Head of caudate nucleus (tissue), 42 donors: Measurements from ENCODE around the gene GPAT2.
A peak's percentile ranks its signal among the peaks of the same experiment; 100 is the strongest.
"Not testable (repeated sequence)": the region's sequence is repeated elsewhere in the genome, so short reads cannot be mapped to it uniquely, and the experiment has no call there.

ENCODE experiments used
- DNase-seq, 42 donors: peaks; one replicate each; pipeline versions ENCODE4 v3.0.0 to v3.0.0-alpha.2; 2020 to 2021; ENCODE audit warnings: mixed read lengths in 7 of 42
- intact Hi-C: fragments of 100-400 bp; cut with DNase I; formaldehyde crosslinking; loops from one replicate; pipeline ENCODE4 v1.15.0; 2022

GPAT2 gene

DNA sequence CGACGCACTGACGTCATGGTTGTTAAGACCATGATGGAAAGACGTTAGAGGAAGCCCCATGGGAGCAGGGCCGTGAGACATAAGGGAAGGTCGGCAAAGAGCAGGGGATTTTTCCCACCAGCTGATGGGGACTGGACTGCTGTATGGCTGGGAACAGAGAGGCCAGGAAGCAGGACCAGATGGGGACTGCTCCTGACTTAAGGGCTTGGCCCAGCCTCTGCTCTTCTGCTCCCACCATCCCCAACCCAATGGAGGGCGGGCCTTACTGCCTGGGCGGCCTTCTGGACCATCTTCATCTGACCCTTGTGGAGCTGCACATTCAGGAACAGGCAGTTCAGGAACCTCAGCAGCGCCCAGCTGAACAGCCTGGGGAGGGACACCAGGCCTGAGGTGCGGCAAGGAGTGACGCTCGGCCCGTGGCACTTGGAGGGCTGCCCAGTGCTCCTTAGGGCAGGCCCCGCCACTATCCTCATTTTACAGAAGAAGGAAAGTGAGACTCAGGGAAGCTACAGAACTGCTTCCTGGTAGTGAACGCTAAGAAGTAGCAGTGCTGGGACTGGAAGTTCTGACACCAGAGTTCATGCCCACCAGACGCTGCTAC, 6.9 kb downstream of the GPAT2 start:
- not testable (repeated sequence) for DNase-seq
- intact Hi-C loops = loop anchor here (10.0 kb wide), 2 partner anchors 87 to 147 kb away; partner anchors contain the start of gene ADRA2B

DNA sequence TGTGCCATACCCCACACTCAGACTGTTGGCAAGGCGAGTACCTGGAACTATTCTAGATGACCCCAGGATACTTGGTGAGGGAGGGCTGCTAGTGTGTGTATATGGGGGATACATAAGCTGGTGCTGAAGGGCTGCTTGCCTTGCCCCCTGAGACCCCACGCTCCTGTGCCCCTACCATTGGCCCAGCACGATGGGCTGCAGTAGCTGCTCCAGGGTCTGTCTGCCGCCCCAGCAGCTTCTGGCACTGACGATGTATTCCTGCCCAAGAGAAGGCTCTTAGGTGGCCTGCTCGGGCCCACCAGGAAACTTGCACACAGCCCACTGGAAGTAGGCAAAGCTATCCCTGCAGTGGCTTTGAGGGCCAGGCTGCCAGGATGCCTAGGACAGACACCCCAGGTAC, 9.0 kb downstream of the GPAT2 start:
- intact Hi-C loops = loop anchor here (10.0 kb wide), 2 partner anchors 89 to 149 kb away; partner anchors contain the start of gene ADRA2B
- DNase-seq = not testable (repeated sequence)

DNA sequence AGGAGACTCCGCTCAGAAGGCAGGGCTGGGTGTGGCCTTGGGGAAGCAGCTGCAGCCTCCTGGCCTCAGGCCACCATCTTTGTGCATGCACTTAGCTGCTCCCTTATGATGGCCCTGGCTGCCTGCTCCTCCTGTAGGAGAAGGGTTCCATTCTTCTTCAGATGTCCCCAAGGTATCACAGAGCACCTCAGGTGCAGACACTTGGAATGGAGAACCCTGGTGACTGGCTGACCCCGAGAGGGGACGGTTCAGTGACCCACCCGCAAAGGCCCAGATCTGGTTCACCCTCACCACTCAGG, 9.6 kb downstream of the GPAT2 start:
- intact Hi-C loops = loop anchor here (10.0 kb wide), 2 partner anchors 90 to 150 kb away; partner anchors contain the start of gene ADRA2B
- DNase-seq = peak in 2 of 42 donors; percentile 2 to 11

DNA sequence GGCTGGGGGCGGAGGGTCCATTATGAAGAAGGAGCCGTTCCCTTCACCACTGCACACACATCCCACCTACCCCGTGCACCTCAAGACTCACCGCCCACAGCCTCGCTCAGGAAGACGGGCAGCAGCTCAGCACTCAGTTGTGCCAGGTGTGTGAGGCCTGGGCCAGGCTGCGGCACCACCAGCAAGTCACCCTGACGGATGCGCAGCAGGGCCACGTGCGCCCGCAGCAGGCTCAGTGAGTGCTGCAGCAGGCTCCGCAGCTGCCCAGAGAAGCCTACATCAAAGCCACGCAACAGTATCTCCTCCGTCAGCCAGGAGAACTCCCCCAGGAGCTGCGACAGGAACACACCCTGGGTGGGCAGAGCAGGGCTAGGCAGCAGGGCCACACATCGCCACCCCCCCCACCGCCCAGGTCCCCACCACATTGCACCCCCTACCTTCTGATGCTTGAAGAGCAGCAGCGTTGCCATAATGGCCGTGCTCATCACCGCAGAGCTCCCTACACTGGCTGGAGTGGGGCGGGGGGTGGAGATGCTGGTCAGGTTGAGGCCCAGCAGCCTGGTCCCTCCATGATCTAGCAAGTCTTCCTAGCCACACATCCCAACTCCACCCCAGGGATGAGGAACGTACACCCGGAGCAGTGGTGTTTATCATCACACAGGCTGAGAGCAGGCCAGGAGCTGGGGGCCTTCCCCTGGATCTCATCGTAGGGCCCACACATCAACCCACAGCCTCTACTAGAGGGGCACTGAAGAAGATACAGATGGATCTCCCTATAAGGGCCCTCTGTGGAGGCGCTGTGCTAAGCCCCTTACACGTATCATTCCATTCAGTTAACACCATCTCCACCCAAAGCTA, 10.2 kb downstream of the GPAT2 start:
- intact Hi-C loops = loop anchor here (10.0 kb wide), 2 partner anchors 90 to 150 kb away; partner anchors contain the start of gene ADRA2B
- peak in 30 of 42 donors; percentile 29 to 79 (median 58) for DNase-seq

DNA sequence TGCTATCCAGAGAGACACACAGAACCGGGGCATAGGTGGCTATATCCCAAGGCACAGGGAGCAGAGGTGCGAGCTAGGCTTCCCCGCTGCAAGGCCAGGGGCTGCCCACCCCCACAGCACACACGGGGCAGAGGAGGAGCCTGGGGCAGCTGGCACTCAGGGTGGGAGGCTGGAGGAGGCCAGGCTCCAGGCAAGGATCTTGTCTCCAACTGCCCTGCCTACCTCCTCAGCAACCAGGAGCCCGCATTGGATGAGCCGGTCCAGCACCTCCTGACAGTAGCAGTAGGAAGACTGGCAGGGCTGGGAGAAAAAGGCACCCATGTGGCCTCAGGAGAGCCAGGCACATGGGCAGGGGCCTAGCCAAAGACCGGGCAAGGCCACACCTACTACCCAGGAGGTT, 11.0 kb downstream of the GPAT2 start:
- DNase-seq = peak in 1 of 42 donors; percentile 3

DNA sequence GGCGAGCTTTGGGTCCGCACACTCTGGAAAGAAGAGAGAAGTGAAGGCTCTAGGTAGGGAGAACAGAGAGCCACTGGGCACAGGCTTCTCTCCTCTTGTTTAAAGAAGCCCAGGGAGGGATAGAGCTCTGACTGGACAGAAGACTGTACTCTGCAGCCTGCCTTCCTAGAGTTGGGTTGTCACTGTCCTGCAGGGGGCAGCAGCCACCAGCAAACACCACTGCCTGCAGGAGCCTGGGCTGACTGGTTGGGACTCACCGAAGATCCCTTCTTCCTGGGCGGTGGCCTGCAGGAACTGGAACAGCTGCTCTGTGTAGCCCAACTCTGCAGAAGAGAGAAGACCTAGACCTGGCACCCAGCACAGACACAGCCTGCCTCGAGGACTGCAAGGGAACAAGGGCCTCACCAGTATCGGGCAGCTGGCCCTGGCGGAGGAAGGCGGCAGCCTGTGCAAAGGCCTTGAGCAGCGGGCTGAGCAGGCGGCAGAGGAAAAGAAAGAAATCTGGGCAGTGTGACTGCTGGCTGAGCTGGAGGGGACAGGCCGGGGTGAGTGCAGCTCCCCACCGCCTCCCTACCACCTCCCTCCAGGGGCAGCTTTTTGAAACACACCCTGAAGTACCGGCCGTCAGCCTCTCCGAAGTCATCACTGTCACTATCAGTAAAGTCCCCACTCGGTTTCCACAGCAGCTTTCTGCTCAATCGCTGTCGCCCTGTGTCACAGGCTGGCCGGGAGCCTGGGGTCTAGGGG, 11.8 kb downstream of the GPAT2 start:
- intact Hi-C loops = loop anchor here (10.0 kb wide), 2 partner anchors 92 to 152 kb away; partner anchors contain the start of gene ADRA2B

More for the DNA sequence above, 11.0 kb downstream of the GPAT2 start:
- intact Hi-C loops = loop anchor here (10.0 kb wide), 2 partner anchors 91 to 151 kb away; partner anchors contain the start of gene ADRA2B

DNA sequence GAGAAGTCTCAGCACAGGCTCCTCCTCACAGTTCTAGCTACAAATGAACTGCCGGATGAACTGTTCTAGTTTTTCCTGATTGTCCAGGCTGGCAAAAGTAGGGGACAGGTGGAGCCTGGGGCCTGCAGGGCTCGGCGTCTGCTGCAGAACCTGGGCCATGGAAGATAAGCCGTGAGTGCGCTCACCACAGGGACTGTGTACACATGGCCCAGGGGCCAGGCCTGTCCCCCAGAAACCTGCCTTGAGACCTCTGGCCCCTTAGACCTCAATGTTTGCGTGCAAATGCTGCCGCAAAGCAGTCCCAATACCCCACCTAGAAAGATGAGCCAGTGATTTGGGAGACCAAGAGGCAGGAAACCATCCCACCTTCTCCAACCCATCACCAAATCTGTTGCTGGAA, 12.6 kb downstream of the GPAT2 start:
- intact Hi-C loops = loop anchor here (10.0 kb wide), 2 partner anchors 93 to 153 kb away; partner anchors contain the start of gene ADRA2B
- peak in 1 of 42 donors; percentile 0 for DNase-seq

More for the DNA sequence above, 11.8 kb downstream of the GPAT2 start:
- peak; percentile 80 to 96 (median 91) for DNase-seq

DNA sequence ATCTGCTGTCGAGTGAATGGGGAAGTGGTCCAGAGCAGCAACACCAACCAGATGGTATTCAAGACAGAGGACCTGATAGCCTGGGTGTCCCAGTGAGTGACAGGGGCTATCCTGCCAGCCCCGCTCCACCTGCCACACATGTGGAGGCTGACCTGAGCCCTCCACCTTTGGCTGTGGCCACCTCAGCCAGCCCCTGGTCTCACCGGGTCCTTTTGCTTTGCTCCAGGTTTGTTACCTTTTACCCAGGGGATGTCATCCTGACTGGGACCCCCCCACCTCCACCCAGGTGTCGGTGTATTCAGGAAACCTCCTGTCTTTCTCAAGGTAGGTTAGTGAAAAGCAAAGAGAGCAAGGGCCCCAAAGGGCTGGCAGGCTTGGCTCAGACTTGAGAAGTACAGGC, 13.6 kb downstream of the GPAT2 start:
- not testable (repeated sequence) for DNase-seq
- intact Hi-C loops = loop anchor here (10.0 kb wide), 2 partner anchors 94 to 154 kb away; partner anchors contain the start of gene ADRA2B

DNA sequence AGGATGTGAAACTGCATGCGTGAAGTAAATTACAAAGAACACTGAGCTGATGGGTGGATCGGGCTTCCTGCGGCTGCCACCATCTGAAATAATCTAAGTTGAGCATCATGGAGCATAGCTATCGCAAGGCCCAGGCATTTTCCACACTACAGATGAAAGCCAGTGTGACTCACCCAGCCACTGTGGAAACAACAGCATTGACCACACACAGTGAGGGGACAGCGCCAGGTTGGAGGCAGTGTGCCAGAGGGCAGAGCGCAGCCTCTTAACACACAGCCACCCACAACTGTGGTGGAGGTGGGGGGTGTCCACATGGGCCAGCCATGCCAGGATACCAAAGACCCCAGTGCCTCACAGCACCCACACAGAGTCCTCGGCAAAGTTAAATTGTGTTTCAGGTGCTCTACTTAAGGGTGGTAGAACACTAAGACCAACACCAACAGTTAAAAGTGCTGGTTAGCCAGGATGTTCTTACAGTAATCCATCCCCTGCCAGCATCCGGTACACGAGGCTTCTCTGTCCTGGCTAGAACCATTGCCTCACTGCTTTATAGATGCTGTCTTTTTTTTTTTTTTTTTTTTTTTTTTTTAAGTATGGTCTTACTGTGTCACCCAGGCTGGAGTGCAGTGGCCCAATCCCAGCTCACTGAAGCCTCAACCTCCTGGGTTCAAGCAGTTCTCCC, 14.7 kb downstream of the GPAT2 start:
- not testable (repeated sequence) for DNase-seq
- intact Hi-C loops = loop anchor here (10.0 kb wide), 2 partner anchors 95 to 155 kb away; partner anchors contain the start of gene ADRA2B

DNA sequence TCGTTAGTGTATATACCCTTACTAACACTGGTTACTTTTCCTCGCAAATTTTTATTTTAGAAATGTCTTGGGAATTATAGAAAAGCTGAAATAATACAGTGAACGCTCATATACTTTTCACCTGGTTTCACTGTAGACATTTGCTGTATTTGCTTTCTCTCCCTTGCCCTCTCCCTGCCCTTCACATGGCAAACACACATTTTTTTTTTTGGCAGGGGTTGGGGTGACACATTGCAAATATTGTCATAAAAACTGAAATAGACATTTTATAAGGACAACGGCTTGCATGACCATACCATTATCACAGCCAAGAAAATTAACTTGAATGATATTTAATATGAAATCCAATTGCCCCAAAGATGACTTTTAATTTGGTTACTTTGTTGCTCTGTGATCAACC, 18.4 kb downstream of the GPAT2 start:
- intact Hi-C loops, DNase-seq: not testable (repeated sequence)

DNA sequence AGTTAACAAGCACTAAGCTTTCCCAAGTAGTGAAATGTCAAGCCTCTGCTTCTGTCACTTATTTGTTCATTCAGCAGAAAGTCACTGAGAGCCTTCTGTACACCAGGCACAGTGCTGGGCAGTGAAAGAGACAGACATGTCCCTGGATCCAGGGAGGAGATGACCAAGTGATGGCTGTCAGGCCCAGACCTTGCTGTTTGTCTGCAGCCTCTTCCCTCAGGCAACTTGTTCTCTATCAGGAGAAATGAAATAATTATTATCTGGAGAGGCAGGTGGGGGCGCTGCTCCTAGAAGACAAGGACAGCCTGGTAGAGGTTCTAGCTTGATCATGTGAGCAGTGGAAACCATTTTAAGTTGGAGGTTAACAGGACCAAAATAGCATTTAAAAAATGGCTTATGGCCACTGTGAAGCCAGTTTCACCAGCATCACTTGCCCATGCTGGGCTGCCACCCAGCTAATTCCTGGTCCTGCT, 21.9 kb downstream of the GPAT2 start:
- DNase-seq, intact Hi-C loops: not testable (repeated sequence)

DNA sequence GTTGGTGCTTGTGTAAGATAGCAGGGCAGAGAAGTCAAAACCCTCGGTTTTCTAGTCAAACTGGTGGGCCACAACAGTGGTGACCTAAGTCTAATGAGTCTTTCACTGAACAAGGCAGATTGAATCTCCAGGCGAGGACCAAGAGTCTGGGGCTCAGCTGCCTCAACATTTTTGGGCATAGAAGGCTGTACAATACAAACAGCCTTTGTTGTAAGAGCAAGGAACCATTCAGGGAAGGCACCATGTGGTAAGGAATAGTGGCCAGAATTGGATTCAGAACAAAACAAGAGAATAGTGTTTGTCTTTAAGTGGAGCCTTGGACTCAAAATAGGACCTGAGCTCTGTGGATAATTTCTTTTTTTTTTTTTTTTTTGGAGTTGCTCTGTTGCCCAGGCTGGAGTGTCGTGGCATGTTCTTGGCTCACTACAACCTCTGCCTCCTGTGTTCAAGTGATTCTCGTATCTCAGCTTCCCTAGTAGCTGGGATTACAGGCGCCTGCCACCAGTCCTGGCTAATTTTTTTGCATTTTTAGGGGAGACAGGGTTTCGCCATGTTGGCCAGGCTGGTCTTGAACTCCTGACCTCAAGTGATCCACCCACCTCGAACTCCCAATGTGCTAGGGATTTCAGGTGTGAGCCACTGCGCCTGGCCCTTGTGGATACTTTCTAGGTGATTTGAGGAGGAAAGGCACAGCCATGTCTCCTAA, 22.5 kb downstream of the GPAT2 start:
- intact Hi-C loops = not testable (repeated sequence)
- peak in 26 of 42 donors; percentile 17 to 80 (median 62) for DNase-seq

DNA sequence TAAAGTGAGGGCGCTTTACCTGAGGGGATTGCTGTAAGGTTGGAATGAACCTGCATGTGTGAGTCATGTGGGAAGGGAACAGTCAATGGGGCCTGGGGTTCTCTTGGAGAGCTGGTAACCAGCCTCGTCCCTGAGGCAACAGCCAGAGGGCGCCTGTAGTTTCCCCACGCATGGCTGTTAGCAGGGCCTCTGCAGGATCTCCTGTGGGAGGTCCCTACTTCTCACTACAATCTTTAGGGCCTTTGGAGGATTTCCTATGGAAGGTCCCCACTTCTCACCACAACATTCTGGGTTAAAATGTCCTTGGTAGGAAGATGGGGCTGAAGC, 23.6 kb downstream of the GPAT2 start:
- DNase-seq = peak in 41 of 42 donors; percentile 49 to 90 (median 71)
- intact Hi-C loops = not testable (repeated sequence)

DNA sequence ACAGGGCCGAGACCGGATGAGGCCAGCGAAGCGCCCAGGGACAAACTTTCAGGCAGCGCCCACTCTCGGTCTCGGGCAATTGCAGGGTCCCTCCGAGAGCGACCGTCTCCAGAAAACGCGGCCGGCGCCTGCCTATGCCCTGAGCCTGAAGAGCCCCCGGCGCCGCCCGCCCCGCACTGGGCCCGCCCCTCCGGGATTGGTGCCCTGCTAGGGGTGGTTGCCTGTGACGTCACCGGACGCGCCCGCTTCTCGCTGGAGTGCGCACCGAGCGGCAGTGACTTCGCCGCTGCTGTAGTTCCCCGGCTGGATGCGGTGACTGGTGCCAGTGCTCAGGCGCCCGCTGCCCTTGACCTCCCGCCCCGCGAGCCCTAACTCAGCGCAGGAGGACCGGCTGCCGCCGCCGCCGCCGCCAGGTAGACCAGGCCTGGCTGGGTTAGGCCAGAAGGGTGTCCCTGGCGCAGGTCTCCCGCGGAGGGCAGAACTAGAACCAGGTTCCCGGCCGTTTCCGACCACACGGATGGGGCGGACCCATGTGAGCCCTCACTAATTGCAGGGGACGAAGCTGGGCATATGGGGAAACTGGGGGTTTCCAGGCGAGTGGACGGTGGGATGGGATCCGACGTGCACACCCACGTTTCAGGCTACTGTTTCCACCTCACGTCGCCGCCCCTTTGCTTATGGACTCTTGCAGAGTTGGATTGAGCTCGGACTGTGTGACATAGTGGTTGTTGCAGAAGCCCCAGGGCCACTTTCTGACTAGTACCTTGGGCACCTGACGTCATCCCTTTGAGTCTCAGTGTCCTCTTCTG, 24.2 kb downstream of the GPAT2 start:
- DNase-seq = peak; percentile 96 to 100 (median 99)
- intact Hi-C loops = not testable (repeated sequence)

DNA sequence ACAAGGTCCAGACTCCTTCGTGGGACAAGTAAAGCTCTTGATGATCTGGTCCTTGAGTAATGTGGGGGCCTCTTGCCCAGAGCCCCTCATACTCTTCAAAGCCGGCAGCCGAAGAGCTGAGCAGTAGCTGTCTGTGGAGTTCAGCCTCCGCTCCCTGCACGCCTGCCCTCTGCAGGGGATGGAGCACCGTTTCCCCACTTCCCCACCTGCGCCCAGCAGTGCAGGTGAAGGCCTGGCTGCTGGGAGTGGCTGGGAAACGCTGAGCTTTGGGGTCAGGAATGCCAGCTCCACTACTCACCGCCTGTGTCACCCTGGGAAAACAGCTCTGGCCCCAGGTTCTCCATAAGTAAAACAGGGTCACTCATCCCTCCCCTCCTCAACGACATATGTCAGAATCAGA, 24.9 kb downstream of the GPAT2 start:
- intact Hi-C loops = not testable (repeated sequence)
- peak in 5 of 42 donors; percentile 10 to 40 (median 35) for DNase-seq

DNA sequence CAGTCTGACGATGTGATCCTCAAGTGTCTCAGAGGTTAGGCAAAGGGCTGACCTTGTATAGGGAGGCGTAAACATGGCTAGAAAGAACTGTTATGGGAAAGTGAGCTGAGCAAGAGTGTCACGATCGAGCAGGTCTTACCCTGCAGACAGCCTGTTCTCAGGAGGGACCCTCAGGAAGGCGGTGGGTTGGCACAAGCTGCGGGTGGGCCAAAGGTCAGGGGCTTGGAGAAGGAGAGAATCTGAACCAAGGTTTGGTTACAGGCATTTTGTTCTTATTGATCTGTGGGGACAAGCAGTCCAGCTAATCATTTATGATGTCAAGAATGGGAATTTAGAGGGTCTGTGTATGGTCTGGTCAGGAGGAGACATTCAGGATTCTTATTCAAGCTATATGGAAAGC, 26.7 kb downstream of the GPAT2 start:
- intact Hi-C loops, DNase-seq: not testable (repeated sequence)

DNA sequence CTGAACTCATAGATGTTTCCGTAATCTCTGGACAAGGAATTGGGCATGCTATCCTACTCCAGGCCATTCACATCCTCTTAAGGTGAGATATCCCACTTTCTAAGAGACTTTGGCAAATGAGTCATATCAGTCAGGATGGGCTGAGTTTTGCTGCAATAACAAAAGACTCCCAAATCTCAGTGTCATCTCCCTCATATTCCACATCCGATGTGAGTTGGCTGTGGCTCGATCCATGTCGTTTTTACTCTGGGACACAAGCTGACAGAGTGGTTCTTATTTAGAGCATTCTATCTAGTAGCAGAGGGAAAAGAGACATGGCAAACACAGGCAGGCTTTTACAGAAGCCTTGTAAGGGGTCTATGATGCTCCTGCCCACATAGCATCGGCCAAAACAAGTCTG, 28.5 kb downstream of the GPAT2 start:
- DNase-seq, intact Hi-C loops: not testable (repeated sequence)
